ENCODE measurements around the gene STAG2.

- TF ChIP-seq CTCF (conservative IDR thresholded peaks at IDR 0.05 in 1 of 2, IDR thresholded peaks at IDR 0.05 in 1 of 2; ENCODE audit: low read depth in 1 of 2, low read length in 2 of 2) (no peak), EZH2 (IDR thresholded peaks at IDR 0.05; ENCODE audit: low read length, missing control alignments) (no peak)
Observed at GRCh38 chrX:123918106-123918721, 43.3 kb upstream of the STAG2 start.

Data from fibroblast of lung (primary cell).